MM.1S (cell line): ENCODE measurements around the gene SLC38A6.

Experiments used
- DNase-seq: peaks from one replicate; pipeline ENCODE4 v3.0.0-alpha.2; 2015
- H2AFZ ChIP-seq: fragments of 300-600 bp; sonication (generic); 2 replicates; pipeline ENCODE4 v1.6.0; 2016; ENCODE audit warnings: antibody characterized with exemption, low read length
- H3F3A ChIP-seq: fragments of 300-600 bp; sonication (generic); 2 replicates; pipeline ENCODE4 v1.6.1; 2016; ENCODE audit warnings: mild to moderate bottlenecking, antibody characterized with exemption, low read length, moderate library complexity, mixed read lengths; ENCODE audit not compliant: insufficient read depth
- H3K27ac ChIP-seq: fragments of 300-600 bp; sonication (generic); 2 replicates; pipeline ENCODE4 v1.5.1; 2016; ENCODE audit warnings: mild to moderate bottlenecking, low read length
- H3K27me3 ChIP-seq: fragments of 300-600 bp; sonication (generic); replicated peaks from 2 replicates; pipeline ENCODE4 v1.6.0; 2016; ENCODE audit warnings: low read length; ENCODE audit not compliant: insufficient read depth
- H3K36me3 ChIP-seq: fragments of 300-600 bp; sonication (generic); replicated peaks from 2 replicates; pipeline ENCODE4 v1.6.1; 2016; ENCODE audit warnings: mild to moderate bottlenecking, low read length, mixed read lengths; ENCODE audit not compliant: insufficient read depth
- H3K4me1 ChIP-seq: fragments of 300-600 bp; sonication (generic); 2 replicates; pipeline ENCODE4 v1.6.1; 2016; ENCODE audit warnings: low read length, mixed read lengths
- H3K4me2 ChIP-seq: fragments of 300-600 bp; sonication (generic); 2 replicates; pipeline ENCODE4 v1.6.0; 2016; ENCODE audit warnings: low read depth, low read length
- H3K4me3 ChIP-seq: fragments of 300-600 bp; sonication (generic); 2 replicates; pipeline ENCODE4 v1.5.1; 2016; ENCODE audit warnings: low read length, mixed read lengths
- H3K79me2 ChIP-seq: fragments of 300-600 bp; sonication (generic); 2 replicates; pipeline ENCODE4 v1.6.1; 2016; ENCODE audit warnings: mixed run types, low read length, mixed read lengths
- H3K9ac ChIP-seq: fragments of 300-600 bp; sonication (generic); 2 replicates; pipeline ENCODE4 v1.6.1; 2016; ENCODE audit warnings: low read length, mixed read lengths
- H3K9me2 ChIP-seq: fragments of 300-600 bp; sonication (generic); replicated peaks from 2 replicates; pipeline ENCODE4 v1.6.1; 2016; ENCODE audit warnings: mild to moderate bottlenecking, low read length, mixed read lengths; ENCODE audit not compliant: insufficient read depth
- H3K9me3 ChIP-seq: fragments of 300-600 bp; sonication (generic); replicated peaks from 2 replicates; pipeline ENCODE4 v1.6.1; 2016; ENCODE audit warnings: mild to moderate bottlenecking, low read length, mixed read lengths; ENCODE audit not compliant: insufficient read depth
- H4K20me1 ChIP-seq: fragments of 300-600 bp; sonication (generic); 2 replicates; pipeline ENCODE4 v1.6.1; 2016; ENCODE audit warnings: mild to moderate bottlenecking, low read length, moderate library complexity, mixed read lengths; ENCODE audit not compliant: insufficient read depth
- EZH2 ChIP-seq: fragments of 300-600 bp; sonication (generic); optimal IDR thresholded peaks from 2 replicates; pipeline ENCODE3; 2017; ENCODE audit warnings: low read depth, mild to moderate bottlenecking, antibody characterized with exemption, low read length, mixed read lengths
- EZH2phosphoT487 ChIP-seq: fragments of 300-600 bp; sonication (generic); IDR thresholded peaks from 2 replicates; pipeline ENCODE4 v1.6.1; 2018; ENCODE audit warnings: antibody characterized with exemption, low read length
- TF ChIP-seq, protein P1 (sequence below): fragments of 300-600 bp; sonication (generic); IDR thresholded peaks from 2 replicates; pipeline ENCODE4 v1.5.1; 2016; ENCODE audit warnings: antibody characterized with exemption, low read length, mixed read lengths

The SLC38A6 gene

DNA sequence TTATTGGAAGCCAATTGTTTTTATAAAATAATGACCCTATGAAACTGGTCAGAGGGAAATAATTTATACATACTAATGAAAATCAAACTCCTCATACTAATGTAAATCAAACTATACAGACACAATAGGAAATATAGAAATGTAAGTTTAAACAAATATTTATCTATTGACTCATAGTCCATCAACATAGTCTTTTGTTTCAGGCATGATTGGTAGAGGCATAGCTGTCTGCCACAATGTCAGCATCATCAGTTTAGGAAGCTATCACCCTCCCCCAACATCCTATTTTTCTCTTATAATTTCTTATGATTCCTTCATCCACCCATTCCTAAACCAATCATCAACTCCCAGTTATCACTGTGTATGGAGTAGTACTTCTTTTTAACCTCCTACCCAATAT is 117.7 kb downstream of the SLC38A6 start:
- H4K20me1 ChIP-seq: no peaks in the 10 kb centered on the region
- H3K9ac ChIP-seq: no peak overlapping the region
- no peaks in the 10 kb centered on the region for H3K9me2 ChIP-seq
- no peaks in the 10 kb centered on the region for H3K9me3 ChIP-seq
- peaks cover 16% of the 10 kb centered on the region for H3K4me1 ChIP-seq
- no peaks in the 10 kb centered on the region for H3F3A ChIP-seq
- no peak for DNase-seq
- no peak overlapping the region for H3K27ac ChIP-seq
- H3K27me3 ChIP-seq: no peaks in the 10 kb centered on the region
- TF ChIP-seq EZH2 (no peak), EZH2phosphoT487 (no peak)
- TF ChIP-seq, protein P1, sequence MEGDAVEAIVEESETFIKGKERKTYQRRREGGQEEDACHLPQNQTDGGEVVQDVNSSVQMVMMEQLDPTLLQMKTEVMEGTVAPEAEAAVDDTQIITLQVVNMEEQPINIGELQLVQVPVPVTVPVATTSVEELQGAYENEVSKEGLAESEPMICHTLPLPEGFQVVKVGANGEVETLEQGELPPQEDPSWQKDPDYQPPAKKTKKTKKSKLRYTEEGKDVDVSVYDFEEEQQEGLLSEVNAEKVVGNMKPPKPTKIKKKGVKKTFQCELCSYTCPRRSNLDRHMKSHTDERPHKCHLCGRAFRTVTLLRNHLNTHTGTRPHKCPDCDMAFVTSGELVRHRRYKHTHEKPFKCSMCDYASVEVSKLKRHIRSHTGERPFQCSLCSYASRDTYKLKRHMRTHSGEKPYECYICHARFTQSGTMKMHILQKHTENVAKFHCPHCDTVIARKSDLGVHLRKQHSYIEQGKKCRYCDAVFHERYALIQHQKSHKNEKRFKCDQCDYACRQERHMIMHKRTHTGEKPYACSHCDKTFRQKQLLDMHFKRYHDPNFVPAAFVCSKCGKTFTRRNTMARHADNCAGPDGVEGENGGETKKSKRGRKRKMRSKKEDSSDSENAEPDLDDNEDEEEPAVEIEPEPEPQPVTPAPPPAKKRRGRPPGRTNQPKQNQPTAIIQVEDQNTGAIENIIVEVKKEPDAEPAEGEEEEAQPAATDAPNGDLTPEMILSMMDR: no peak
- H3K36me3 ChIP-seq: no peaks in the 10 kb centered on the region
- no peak overlapping the region for H3K4me3 ChIP-seq
- no peak overlapping the region for H2AFZ ChIP-seq
- H3K79me2 ChIP-seq: no peaks in the 10 kb centered on the region
- H3K4me2 ChIP-seq: no peak overlapping the region

DNA sequence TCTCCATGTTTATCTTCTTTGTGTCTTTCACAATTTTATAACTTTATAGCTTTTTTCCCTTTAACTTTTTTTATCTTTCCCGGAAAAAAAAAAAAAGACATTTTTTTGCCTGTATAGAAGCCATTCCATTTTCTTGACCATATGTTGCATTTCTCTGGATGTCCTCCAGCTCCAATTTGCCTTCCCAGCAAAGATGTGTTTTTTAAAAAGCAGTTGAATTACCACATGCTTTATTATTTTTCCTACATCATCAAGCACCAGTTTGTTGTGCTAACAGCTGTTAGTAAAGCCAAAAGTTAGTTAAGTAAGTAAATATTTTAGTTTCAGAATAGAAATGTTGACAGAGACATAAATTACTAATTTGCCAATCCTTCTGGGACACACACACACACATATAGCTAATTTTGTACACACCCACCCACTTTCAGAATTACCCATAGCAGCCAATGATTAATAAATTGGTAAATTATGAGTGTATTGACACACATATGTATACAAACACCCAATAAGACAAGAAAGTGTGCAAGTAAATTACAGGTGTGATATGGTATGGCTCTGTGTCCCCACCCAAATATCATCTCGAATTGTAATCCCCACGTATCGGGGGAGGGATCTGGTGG is 118.3 kb downstream of the SLC38A6 start:
- Histone ChIP-seq H3K9ac (no peak overlapping the region), H4K20me1 (no peaks in the 10 kb centered on the region), H3F3A (no peaks in the 10 kb centered on the region), H3K9me3 (no peaks in the 10 kb centered on the region), H3K27ac (no peak overlapping the region), H3K9me2 (no peaks in the 10 kb centered on the region), H3K4me2 (no peak overlapping the region), H3K79me2 (no peaks in the 10 kb centered on the region), H3K4me1 (peaks cover 16% of the 10 kb centered on the region), H2AFZ (no peak overlapping the region), H3K4me3 (no peak overlapping the region), H3K36me3 (no peaks in the 10 kb centered on the region), H3K27me3 (no peaks in the 10 kb centered on the region)
- TF ChIP-seq, protein P1: no peak
- no peak for TF ChIP-seq EZH2
- TF ChIP-seq EZH2phosphoT487: no peak
- DNase-seq: no peak

DNA sequence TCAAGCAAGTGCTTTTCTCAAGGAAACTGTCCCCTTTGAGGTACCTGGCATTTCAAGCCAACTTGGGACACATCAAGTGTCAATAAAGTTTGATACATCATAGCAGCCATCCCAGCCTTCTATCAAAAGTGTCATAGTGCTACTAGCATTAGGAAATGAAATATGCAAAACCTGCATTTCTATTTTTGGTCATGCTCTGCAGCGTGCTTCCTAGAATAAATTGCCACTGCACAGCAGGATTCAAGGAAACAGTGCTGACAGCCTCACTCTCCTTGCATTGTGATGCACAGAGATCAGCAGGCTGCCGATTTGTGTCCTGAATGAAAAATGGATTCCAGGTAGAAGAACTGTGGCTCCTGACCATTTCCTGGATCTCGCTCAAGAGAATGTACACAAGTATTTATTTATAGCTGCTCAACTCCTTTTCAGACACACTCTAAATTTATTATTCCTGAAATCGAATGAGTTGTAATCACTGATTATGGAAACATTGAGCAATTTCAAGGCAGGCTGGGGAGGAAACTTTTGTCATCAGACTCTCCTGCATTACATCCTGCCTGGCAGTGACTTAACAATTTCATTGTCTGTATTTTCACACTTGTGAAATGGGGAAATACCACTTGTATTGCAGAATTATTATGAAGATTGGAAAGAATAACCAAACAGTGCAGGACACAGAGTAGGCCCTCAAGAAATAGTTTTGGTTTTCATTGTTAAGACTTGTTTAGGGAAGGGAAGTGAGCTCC is 120.9 kb downstream of the SLC38A6 start:
- H3K79me2 ChIP-seq: no peaks in the 10 kb centered on the region
- no peaks in the 10 kb centered on the region for H3K9me3 ChIP-seq
- no peaks in the 10 kb centered on the region for H4K20me1 ChIP-seq
- peaks cover 16% of the 10 kb centered on the region for H3K4me1 ChIP-seq
- DNase-seq: no peak
- H2AFZ ChIP-seq: peak overlapping the region; percentile 51
- no peaks in the 10 kb centered on the region for H3F3A ChIP-seq
- TF ChIP-seq EZH2: no peak
- TF ChIP-seq, protein P1: no peak
- TF ChIP-seq EZH2phosphoT487: no peak
- H3K36me3 ChIP-seq: no peaks in the 10 kb centered on the region
- H3K4me3 ChIP-seq: peak overlapping the region; percentile 15; the same call in 1 of the 2 replicates
- peak overlapping the region; percentile 56 for H3K4me2 ChIP-seq
- H3K9ac ChIP-seq: no peak overlapping the region; the same call in 1 of the 2 replicates
- H3K27ac ChIP-seq: peak overlapping the region; percentile 43; the same call in 1 of the 2 replicates
- H3K9me2 ChIP-seq: no peaks in the 10 kb centered on the region
- H3K27me3 ChIP-seq: no peaks in the 10 kb centered on the region
